A549 (cell line): ENCODE data around the gene SLC6A19. TPM values are rescaled to one million over a fixed set of nuclear protein-coding genes. Genes with fewer than 3 reads are reported as not detected.

ENCODE experiments used
- ATAC-seq, 2 experiments: fragments of 200-7000 bp in 1 of 2; fragments of >200 bp in 1 of 2; cut with Nextera tagmentation in 1 of 2; cut with Tn5 transposase in 1 of 2; 3 replicates each; pipeline versions ENCODE4 v1.8.0 to v1.9.1; 2018 to 2020; ENCODE audit warnings: mild to moderate bottlenecking in 1 of 2, moderate library complexity in 1 of 2
- CTCF ChIA-PET: fragments of 300-600 bp; sonication (Branson Sonifier 250); formaldehyde crosslinking; extraction: SDS; loops from one replicate; lab custom pipeline; 2021; ENCODE audit warnings: antibody characterized with exemption, inconsistent platforms; lab: Yijun Ruan, JAX
- POLR2A ChIA-PET: fragments of 350-600 bp; formaldehyde crosslinking; extraction: SDS; loops from one replicate; lab custom pipeline; 2021; ENCODE audit warnings: antibody characterized with exemption, inconsistent platforms; lab: Yijun Ruan, JAX
- DNase-seq, 2 experiments: peaks; one replicate each; pipeline versions ENCODE4 v3.0.0 to v3.0.0-alpha.2; 2011 to 2016; ENCODE audit warnings: low read depth in 1 of 2, low spot score in 1 of 2
- FAIRE-seq: peaks from 2 replicates; lab custom pipeline; 2011; peaks lifted over from hg19 to GRCh38; lab: Jason Lieb, UNC
- H3K27ac ChIP-seq, 2 experiments: fragments of >200 bp; sonication (Bioruptor Twin); formaldehyde crosslinking; 3 replicates each; pipeline ENCODE4 v1.5.1; 2016 to 2017
- H3K4me1 ChIP-seq: fragments of >200 bp; sonication (Bioruptor Twin); formaldehyde crosslinking; 3 replicates; pipeline ENCODE4 v1.6.1; 2016
- H3K4me2 ChIP-seq: fragments of >200 bp; sonication (Bioruptor Twin); formaldehyde crosslinking; 3 replicates; pipeline ENCODE4 v1.6.1; 2016
- H3K4me3 ChIP-seq: fragments of >200 bp; sonication (Bioruptor Twin); formaldehyde crosslinking; 3 replicates; pipeline ENCODE4 v1.5.1; 2016
- H3K9me3 ChIP-seq: fragments of >200 bp; sonication (Bioruptor Twin); formaldehyde crosslinking; 3 replicates; pipeline ENCODE4 v1.6.1; 2016
- ATOH8 ChIP-seq: fragments of 250-450 bp; sonication (Bioruptor Pico); IDR thresholded peaks from 2 replicates; pipeline ENCODE4 v1.5.0; 2020; ENCODE audit warnings: low read depth, mild to moderate bottlenecking, moderate library complexity
- BHLHE40 ChIP-seq: IDR thresholded peaks from 2 replicates; pipeline ENCODE4 v1.6.1; 2012; ENCODE audit warnings: low read depth, low read length, inconsistent platforms
- CHD4 ChIP-seq: fragments of 200-600 bp; sonication (generic); IDR thresholded peaks from 2 replicates; pipeline ENCODE4 v1.6.1; 2016; ENCODE audit warnings: antibody characterized with exemption, mild to moderate bottlenecking, borderline replicate concordance
- EHMT2 ChIP-seq: fragments of 200-600 bp; sonication (generic); IDR thresholded peaks from 2 replicates; pipeline ENCODE4 v1.6.1; 2016; ENCODE audit warnings: antibody characterized with exemption, low read depth, mild to moderate bottlenecking, moderate library complexity
- FOSL2 ChIP-seq, 2 experiments: fragments of 450-650 bp in 1 of 2; fragments of >200 bp in 1 of 2; sonication (Bioruptor Twin) in 1 of 2; formaldehyde crosslinking; IDR thresholded peaks; 2 replicates each; pipeline versions ENCODE4 v1.5.0 to v1.6.1; 2016 to 2020; ENCODE audit warnings: mild to moderate bottlenecking in 1 of 2, moderate library complexity in 1 of 2
- GATA3 ChIP-seq: IDR thresholded peaks from 2 replicates; pipeline ENCODE4 v1.6.1; 2012; ENCODE audit warnings: borderline replicate concordance
- HDAC2 ChIP-seq: fragments of 200-600 bp; sonication (generic); IDR thresholded peaks from 2 replicates; pipeline ENCODE4 v1.6.1; 2016
- HEYL ChIP-seq: fragments of 250-450 bp; sonication (Bioruptor Pico); IDR thresholded peaks from 2 replicates; pipeline ENCODE4 v1.8.0; 2021; ENCODE audit warnings: mild to moderate bottlenecking, moderate library complexity
- JUNB ChIP-seq: fragments of >200 bp; sonication (Bioruptor Twin); formaldehyde crosslinking; IDR thresholded peaks from 2 replicates; pipeline ENCODE4 v1.6.1; 2016
- KDM5A ChIP-seq: fragments of 200-600 bp; sonication (generic); IDR thresholded peaks from 2 replicates; pipeline ENCODE4 v1.6.1; 2016; ENCODE audit warnings: antibody characterized with exemption, mild to moderate bottlenecking
- MAFK ChIP-seq: fragments of 450-650 bp; IDR thresholded peaks from 2 replicates; pipeline ENCODE4 v1.6.1; 2014; ENCODE audit not compliant: partially characterized antibody
- POLR2A ChIP-seq: IDR thresholded peaks from 2 replicates; pipeline ENCODE4 v1.6.1; 2012; ENCODE audit warnings: mild to moderate bottlenecking, low read length
- RCOR1 ChIP-seq: fragments of 150-350 bp; IDR thresholded peaks from 2 replicates; pipeline ENCODE4 v1.6.1; 2014; ENCODE audit warnings: antibody characterized with exemption, low read length, low read depth
- SMC3 ChIP-seq: fragments of >200 bp; sonication (Bioruptor Twin); formaldehyde crosslinking; IDR thresholded peaks from 3 replicates; pipeline ENCODE4 v1.6.1; 2018; ENCODE audit warnings: inconsistent platforms
- SREBF2 ChIP-seq: fragments of 450-650 bp; IDR thresholded peaks from 2 replicates; pipeline ENCODE4 v1.6.1; 2014; ENCODE audit warnings: mild to moderate bottlenecking, moderate library complexity
- TFCP2L1 ChIP-seq: fragments of 250-450 bp; sonication (Bioruptor Pico); IDR thresholded peaks from 2 replicates; pipeline ENCODE4 v1.5.0; 2021; ENCODE audit warnings: mild to moderate bottlenecking
- WGBS: methylation state at CpG from one replicate; pipeline ENCODE4 v1.1.6; 2017; ENCODE audit errors: missing lambda C conversion rate; 5-methylcytosine and 5-hydroxymethylcytosine counted together
- polyA plus RNA-seq, 4 experiments: library from polyadenylated mRNA; depleted of rRNA in 3 of 4; stranded (reverse); fragments of >200 nt; fragmentation: RNase III in 1 of 4; extraction: RNeasy Plus Mini Kit Qiagen cat#74134 plus additional on column Dnase treatment in 1 of 4; gene quantifications; 2 replicates in 3 of 4; 3 replicates in 1 of 4; pipeline ENCODE4 v1.2.3, GENCODE V29; 2011 to 2017
- TF ChIP-seq, protein P1 (sequence below): IDR thresholded peaks from 2 replicates; pipeline ENCODE4 v1.6.1; 2012
- TF ChIP-seq, protein P2 (sequence below): IDR thresholded peaks from 2 replicates; pipeline ENCODE4 v1.6.1; 2012; ENCODE audit warnings: low read depth, borderline replicate concordance

SLC6A19 gene
- polyA plus RNA-seq, 2 of the 4 experiments (the other 2 are of a cell fraction) = 0.01 TPM; not detected in 1

GRCh38 chr5:1175015-1175414 is 26.4 kb upstream of the SLC6A19 start:
- peaks cover 5% of the 10 kb centered on the region for H3K4me1 ChIP-seq
- TF ChIP-seq KDM5A (no peak), FOSL2 (IDR thresholded peaks at IDR 0.05) (no peak), FOSL2 (CRISPR knock-in tag; IDR thresholded peaks at IDR 0.05) (no peak), ATOH8 (no peak), POLR2A (no peak), RCOR1 (no peak)
- TF ChIP-seq, protein P1, sequence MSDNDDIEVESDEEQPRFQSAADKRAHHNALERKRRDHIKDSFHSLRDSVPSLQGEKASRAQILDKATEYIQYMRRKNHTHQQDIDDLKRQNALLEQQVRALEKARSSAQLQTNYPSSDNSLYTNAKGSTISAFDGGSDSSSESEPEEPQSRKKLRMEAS = no peak
- POLR2A ChIA-PET = interaction anchor here (1.2 kb wide), 1 partner anchor 252 kb away, joined by 4 read pairs; no protein-coding TSS in a partner anchor
- CTCF ChIA-PET = interaction anchor here (0.7 to 4.5 kb wide), 61 partner anchors 10 to 508 kb away, joined by 3 to 91 read pairs (median 5); partner anchors contain the start of gene SLC6A19
- no peak overlapping the region for H3K27ac ChIP-seq
- DNase-seq (no peak), ATAC-seq (no peak), FAIRE-seq (no peak)
- H3K4me3 ChIP-seq = no peak overlapping the region
- WGBS = 32% methylated on average over 7 of the region's 8 CpGs
- H3K9me3 ChIP-seq = no peaks in the 10 kb centered on the region
- no peak overlapping the region for H3K4me2 ChIP-seq

DNA sequence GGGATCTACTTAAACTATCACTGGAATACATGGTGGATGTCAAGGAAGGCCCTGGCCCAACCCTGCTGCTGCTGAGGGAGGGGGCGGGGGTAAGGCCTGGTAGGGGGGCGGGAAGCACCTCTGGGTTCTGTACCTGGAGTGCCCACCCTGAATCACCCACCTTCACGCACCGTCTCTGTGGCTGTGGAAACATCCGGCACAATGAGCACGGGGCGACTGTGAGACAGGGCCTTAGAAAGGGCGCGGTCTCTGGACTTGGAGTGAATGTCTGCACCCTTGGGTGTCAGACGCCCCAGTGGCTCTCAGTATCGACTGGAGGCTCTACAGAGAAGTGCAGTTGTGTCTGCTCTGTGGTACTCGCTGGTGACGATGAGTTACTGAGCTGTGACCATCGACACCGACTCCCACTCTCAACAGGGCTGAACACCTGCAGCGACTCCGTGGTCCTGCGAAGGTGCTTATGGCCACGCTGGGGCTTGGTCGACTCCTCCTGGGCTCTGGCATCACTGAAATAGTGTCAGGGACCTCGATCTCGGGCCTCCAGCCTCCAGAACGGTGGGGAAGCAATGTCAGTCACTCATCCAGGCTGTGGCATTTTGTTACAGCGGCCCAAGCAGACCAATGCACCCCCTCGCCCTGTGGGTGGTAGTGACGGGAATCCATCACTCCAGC is 25.5 kb upstream of the SLC6A19 start:
- H3K4me2 ChIP-seq = no peak overlapping the region
- WGBS = 84% methylated on average over 21 of the region's 26 CpGs
- ATAC-seq (no peak), DNase-seq (no peak), FAIRE-seq (no peak)
- no peaks in the 10 kb centered on the region for H3K9me3 ChIP-seq
- no peak overlapping the region for H3K4me3 ChIP-seq
- ChIA-PET CTCF (interaction anchor here (0.6 to 4.5 kb wide), 10 partner anchors 8 to 469 kb away, joined by 3 to 91 read pairs (median 16); no protein-coding TSS in a partner anchor), POLR2A (no interaction called here)
- H3K4me1 ChIP-seq = peaks cover 5% of the 10 kb centered on the region
- TF ChIP-seq FOSL2 (IDR thresholded peaks at IDR 0.05) (no peak), FOSL2 (CRISPR knock-in tag; IDR thresholded peaks at IDR 0.05) (no peak), SREBF2 (no peak), BHLHE40 (no peak), HEYL (CRISPR knock-in tag) (no peak), EHMT2 (no peak), GATA3 (no peak), JUNB (no peak), KDM5A (no peak), SMC3 (no peak), HDAC2 (no peak), MAFK (no peak), CHD4 (no peak), TFCP2L1 (CRISPR knock-in tag) (no peak)
- TF ChIP-seq, protein P2, sequence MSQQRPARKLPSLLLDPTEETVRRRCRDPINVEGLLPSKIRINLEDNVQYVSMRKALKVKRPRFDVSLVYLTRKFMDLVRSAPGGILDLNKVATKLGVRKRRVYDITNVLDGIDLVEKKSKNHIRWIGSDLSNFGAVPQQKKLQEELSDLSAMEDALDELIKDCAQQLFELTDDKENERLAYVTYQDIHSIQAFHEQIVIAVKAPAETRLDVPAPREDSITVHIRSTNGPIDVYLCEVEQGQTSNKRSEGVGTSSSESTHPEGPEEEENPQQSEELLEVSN = no peak
- no peak overlapping the region for H3K27ac ChIP-seq

- WGBS = 81% methylated on average over 34 of the region's 42 CpGs
- no peaks in the 10 kb centered on the region for H3K9me3 ChIP-seq
- DNase-seq = no peak
- FAIRE-seq = no peak
- H3K4me3 ChIP-seq = no peak overlapping the region
- peak in 1 of 2 experiments; percentile 57; a peak in 3 of 6 replicates for ATAC-seq
- peaks cover 5% of the 10 kb centered on the region for H3K4me1 ChIP-seq
- POLR2A ChIA-PET = no interaction called here
- H3K4me2 ChIP-seq = no peak overlapping the region
- TF ChIP-seq HDAC2 = no peak
- no peak for TF ChIP-seq JUNB
- no peak for TF ChIP-seq ATOH8
- CTCF ChIA-PET = interaction anchor here (2.4 to 4.1 kb wide), 2 partner anchors 9 to 255 kb away, joined by 11 to 44 read pairs; no protein-coding TSS in a partner anchor
- H3K27ac ChIP-seq = no peak overlapping the region
Measured at GRCh38 chr5:1176473-1177391, 24.7 kb upstream of the SLC6A19 start.
